SU-DHL-6 (cell line): Measurements from ENCODE around the gene TNNI3K.

Experiments
- EZH2phosphoT487 ChIP-seq: fragments of 200-600 bp; sonication (generic), shearing (Covaris generic); conservative IDR thresholded peaks from 2 replicates; pipeline ENCODE4 v1.6.1; 2018; ENCODE audit warnings: mild to moderate bottlenecking, antibody characterized with exemption, low read length, moderate library complexity, mixed read lengths
- TF ChIP-seq, protein P1 (sequence below): fragments of 200-600 bp; sonication (generic); IDR thresholded peaks from one replicate; pipeline ENCODE4 v1.5.1; 2017; ENCODE audit warnings: antibody characterized with exemption, mild to moderate bottlenecking, low read length, moderate library complexity; ENCODE audit not compliant: insufficient read depth, poor library complexity, severe bottlenecking

DNA sequence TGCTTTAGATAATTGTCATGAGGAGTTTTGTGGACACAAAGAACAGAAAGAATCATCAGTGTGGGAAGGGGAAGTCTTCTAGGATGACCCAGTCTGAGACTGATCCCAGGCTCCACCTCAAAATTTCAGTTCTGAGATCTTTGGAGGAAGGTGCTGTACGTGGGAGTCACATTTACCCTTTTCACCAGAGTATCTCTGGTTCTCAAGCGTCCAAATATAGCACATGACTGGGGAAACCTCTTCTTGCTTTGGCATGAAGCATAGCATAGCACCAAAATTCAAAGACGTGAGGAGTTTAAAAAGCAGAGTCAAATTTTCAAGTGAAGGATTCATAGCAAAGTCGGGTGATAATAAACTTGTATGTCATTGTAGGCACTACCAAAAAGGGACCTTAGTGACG, 180.7 kb downstream of the TNNI3K start:
- TF ChIP-seq, protein P1, sequence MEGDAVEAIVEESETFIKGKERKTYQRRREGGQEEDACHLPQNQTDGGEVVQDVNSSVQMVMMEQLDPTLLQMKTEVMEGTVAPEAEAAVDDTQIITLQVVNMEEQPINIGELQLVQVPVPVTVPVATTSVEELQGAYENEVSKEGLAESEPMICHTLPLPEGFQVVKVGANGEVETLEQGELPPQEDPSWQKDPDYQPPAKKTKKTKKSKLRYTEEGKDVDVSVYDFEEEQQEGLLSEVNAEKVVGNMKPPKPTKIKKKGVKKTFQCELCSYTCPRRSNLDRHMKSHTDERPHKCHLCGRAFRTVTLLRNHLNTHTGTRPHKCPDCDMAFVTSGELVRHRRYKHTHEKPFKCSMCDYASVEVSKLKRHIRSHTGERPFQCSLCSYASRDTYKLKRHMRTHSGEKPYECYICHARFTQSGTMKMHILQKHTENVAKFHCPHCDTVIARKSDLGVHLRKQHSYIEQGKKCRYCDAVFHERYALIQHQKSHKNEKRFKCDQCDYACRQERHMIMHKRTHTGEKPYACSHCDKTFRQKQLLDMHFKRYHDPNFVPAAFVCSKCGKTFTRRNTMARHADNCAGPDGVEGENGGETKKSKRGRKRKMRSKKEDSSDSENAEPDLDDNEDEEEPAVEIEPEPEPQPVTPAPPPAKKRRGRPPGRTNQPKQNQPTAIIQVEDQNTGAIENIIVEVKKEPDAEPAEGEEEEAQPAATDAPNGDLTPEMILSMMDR = no peak
- TF ChIP-seq EZH2phosphoT487 = no peak
